GM12891 (cell line): ENCODE measurements around the gene RANBP9.

ENCODE experiments used
- POLR2AphosphoS5 ChIP-seq: IDR thresholded peaks from 2 replicates; pipeline ENCODE4 v1.6.1; 2011; ENCODE audit warnings: low read depth, low read length, control low read depth
- TAF1 ChIP-seq: IDR thresholded peaks from 2 replicates; pipeline ENCODE4 v1.6.1; 2011; ENCODE audit warnings: low read depth, low read length, control low read depth

- TF ChIP-seq TAF1 (no peak), POLR2AphosphoS5 (no peak)
Measured at GRCh38 chr6:13604546-13605416, 106.9 kb downstream of the RANBP9 start.
